EL (cell line): Measurements from ENCODE around the gene RPS6KA3.
A peak's percentile ranks its signal among the peaks of the same experiment; 100 is the strongest.

Experiments
- DNase-seq: peaks from one replicate; pipeline ENCODE4 v3.0.0-alpha.2; 2016

RPS6KA3 gene

DNA sequence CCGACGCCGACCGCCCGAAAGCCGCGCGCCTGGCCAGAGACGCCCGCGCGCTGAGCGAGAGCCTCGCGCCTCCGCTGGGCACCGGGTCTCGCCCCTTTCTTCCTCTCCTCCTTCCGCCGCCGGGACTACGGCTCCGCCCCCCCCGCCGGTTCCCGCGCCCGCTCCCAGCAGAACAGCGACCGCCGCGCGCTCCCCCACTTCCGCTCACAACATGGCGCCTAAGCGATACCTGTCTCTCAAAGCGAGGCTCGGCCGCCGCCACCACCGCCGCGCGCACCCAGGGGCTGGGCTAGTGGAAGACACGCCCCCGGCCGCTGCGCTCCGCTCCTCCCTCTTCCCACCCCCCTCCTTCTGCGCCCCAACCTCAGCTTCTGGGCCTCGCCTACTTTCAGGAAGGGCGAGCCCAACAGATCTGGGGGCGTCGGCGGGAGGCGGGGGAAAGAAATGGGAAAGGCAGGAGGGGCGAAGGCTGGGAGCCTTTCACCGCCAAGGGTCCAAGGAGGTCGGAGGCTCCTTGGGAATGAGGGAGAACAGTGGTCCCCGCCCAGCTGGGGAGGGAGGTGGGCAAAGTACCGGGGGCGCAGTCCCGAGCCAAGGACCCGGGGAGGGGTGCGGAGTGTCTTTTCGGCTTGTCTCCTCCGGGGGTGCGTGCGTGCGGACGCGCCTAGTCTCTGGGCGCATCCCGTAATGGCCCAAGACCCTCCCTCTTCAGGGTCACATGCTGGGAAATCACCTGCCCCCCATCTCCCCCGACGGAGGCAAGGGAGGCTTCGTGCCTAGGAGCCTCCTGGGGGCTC is at the start of gene RPS6KA3:
Gene RPS6KA3 (minus strand): TSS at position 100 of the 797 bp plus-strand sequence. CDS start 277 bp downstream, outside the sequence.
- peak; percentile 83 for DNase-seq

- DNase-seq = no peak
Observed at GRCh38 chrX:20315140-20315539, 48.4 kb upstream of the RPS6KA3 start.

- DNase-seq = no peak
Observed at GRCh38 chrX:20313899-20314298, 47.2 kb upstream of the RPS6KA3 start.

GRCh38 chrX:20312018-20312417 is 45.3 kb upstream of the RPS6KA3 start:
- no peak for DNase-seq

GRCh38 chrX:20311505-20311904 is 44.8 kb upstream of the RPS6KA3 start:
- DNase-seq = no peak

DNA sequence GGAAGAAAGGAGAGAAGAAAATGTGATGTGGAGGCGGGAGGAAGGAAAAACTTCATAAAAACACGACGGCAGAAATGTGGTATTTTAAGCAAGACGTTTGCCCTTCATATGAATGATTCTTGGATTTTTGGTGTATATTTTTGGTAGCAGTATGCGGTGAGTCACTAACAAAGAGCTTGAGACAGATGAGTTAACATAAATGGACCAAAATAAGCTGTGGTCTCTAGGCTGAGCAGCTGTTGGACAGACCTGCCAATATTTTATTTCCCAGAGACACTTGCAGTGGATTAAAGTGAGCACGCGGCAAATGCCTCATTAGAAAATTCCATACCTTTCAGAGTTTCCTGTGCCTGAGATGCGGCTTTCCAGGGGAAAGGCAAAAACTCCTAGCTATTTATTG is 43.1 kb upstream of the RPS6KA3 start:
- DNase-seq = peak; percentile 1

DNA sequence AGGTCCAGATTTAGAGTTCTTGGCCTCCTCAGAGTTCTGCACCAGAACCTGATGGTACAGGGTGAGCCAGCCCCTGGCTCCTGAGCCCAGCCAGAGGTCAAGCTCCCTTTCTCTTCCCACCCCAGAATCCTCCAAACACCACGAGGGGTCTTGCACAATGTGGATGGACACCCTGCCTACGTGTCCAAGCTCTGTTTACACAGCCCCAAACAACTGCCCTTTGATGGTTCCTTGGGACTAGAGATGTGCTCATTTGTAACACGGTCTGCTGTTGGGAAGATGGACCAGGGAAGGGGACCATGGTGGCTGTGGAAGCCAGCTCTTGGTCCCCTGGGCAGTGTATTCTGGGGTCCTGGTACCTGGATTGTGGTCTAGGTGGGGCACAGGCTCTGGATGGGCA is 40.0 kb upstream of the RPS6KA3 start:
- no peak for DNase-seq

DNA sequence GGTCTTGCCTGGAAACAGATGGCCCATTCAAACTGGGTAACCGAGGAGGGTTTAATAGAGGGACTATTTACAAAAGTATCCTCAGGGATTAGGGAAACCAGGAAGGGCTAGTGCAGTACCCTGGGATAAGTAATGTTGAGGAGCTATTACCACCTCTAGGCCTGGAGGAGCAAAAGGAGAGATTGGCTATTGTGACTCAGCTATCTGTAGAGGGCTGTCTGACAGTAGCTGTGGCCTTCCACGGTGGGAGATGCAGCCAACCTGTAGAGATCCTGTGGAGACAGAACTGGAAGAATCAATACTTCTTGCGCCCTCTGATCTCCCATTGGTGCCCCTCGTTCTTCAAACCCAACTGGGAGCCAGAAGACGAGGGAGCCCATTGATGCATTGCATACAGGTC is 34.1 kb upstream of the RPS6KA3 start:
- no peak for DNase-seq

DNA sequence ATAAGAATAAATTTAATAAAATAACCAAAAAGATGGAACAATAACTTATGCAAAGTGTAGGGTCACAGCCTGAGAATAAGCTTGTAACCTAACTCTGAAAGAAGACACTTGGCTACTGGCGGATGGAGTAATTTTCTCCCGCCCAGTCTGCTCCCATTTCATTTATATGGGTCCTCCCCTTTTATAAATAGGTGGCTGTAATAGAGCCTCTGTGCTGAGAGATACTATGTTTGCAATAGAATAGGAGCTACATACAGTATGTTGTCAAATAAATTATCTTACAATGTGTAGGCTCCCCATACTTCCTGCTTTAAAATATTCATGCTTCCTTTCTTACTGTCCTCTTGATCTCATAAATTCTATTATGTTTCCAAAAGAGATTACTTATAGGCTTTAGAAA is 28.2 kb upstream of the RPS6KA3 start:
- no peak for DNase-seq

GRCh38 chrX:20294284-20294683 is 27.6 kb upstream of the RPS6KA3 start:
- no peak for DNase-seq

GRCh38 chrX:20285511-20285910 is 18.8 kb upstream of the RPS6KA3 start:
- DNase-seq = no peak

- no peak for DNase-seq
Observed at GRCh38 chrX:20284992-20285391, 18.3 kb upstream of the RPS6KA3 start.

DNA sequence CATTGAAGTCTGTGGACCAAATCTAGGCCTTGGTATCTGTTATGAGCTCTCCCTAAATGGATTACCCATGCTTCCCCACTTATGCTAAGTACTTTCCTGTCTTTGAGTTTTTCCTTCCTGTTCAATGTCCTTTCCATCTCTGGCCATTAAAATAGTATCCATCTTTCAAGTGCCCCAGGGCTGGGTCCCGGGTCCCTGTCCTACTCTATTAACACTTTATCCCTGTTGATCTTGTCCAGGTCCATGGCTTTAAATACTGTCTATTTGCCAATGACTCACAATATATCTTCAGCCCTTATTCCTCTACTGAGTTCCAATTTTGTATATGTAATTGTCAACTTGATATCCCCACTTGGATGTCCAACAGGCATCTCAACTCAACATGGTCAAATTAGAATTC is 17.7 kb upstream of the RPS6KA3 start:
- no peak for DNase-seq

DNA sequence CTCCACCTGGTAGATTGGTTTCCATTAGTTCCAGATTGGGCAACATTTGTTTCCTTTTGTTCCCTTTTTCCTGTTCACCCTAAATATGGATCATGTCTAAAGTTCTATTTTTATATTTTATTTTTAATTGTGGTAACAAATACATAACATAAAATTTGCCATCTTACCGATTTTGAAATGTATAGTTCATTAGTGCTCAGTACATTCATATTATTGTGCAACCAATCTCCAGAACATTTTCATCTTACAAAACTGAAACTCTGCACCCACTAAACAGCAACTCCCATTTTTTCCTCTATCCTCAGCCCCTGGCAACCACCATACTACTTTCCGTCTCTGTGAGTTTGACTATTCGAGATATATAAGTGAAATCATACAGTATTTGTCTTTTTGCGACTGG is 14.2 kb upstream of the RPS6KA3 start:
- no peak for DNase-seq

- DNase-seq = no peak
Observed at GRCh38 chrX:20274121-20274520, 7.4 kb upstream of the RPS6KA3 start.

DNA sequence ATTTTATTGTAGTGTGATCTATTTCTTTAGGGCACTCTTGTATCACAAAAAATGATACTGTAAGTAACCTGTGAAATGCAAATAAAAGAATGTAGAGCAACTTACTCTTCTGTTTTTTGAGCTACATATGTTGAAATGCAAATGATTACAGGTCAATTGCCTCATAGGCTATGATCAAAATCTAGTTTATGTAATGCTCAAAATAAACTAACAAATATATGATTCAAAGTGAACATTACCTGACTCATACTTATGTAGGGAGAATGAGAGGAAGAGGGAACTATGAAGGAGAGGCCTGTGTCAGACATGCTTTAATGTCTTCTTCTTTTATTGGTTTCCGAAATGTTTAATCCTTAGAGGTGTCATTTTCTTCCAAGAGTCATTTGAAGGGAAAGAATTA is 5.0 kb upstream of the RPS6KA3 start:
- no peak for DNase-seq

GRCh38 chrX:20271186-20271585 is 4.5 kb upstream of the RPS6KA3 start:
- no peak for DNase-seq

DNA sequence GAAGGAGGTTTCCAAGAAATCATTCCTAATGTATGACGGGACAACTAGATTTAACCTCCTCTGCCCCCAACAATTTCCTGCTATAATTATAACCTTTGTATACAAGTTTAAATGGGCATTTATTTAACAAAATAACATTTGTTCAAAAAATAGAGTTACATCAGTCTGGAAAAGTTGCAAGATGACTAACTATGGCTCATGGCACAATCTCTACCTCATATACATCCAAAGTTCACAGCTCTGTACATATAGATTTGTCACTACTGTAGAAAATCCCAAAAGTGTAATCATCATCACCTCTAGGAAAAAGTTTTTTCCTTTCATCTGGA is 3.8 kb upstream of the RPS6KA3 start:
- no peak for DNase-seq

DNA sequence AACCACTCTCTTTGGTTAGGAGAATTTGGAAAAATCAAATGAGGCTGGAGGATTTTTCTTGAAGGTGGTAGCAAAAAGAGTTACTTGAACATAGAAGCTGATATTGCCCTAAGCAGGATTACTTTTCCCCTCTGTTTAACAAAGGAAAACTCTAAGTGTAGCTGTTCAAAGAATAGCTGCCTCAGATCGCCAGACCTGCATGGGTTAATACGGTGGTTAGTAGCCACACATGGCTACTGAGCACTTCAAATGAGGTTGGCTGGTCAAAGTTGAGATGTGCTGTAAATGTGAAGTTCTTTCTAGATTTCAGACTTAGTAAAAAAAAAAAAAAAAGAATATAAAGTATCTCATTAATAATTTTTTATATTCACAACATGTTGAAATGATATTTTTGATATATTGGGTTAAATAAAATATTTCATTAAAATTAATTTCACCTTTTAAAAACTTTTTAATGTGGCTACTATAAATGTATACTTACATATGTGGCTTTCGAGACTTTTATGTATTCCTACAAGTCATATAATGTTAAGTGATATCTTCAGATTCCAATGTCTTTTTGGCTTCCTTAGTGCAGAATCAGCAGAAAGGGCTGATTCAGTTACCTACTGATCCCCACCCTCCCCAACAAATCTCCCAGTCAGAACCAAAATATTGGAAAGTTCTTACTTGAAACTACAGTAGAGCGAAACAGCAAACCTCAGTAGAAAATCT is 3.3 kb upstream of the RPS6KA3 start:
- no peak for DNase-seq

GRCh38 chrX:20267931-20268701 is 1.4 kb upstream of the RPS6KA3 start:
- no peak for DNase-seq

DNA sequence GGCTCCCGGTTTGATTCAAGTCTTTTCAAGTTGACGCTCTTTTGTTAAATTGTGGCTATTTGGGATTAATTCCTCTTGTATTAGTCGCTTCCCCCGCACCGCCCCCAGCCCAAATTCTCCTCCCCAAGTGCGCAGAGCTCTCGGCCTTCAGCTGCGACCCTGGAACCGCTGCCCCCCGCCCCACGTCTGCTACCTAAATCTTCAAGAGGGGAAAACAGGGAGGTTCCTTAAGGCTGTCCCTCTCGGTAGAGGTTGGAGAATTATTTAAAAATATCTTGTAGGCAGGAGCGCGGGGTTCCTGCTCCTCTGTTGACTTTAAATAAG is 860 bp upstream of the RPS6KA3 start:
- no peak for DNase-seq

GRCh38 chrX:20265726-20266681 is 705 bp downstream of the RPS6KA3 start:
- no peak for DNase-seq

GRCh38 chrX:20265221-20265725 is 1.4 kb downstream of the RPS6KA3 start:
- DNase-seq = peak; percentile 77
